GM19467 (cell line): ENCODE results near the gene RBMS3.
A peak's percentile ranks its signal among the peaks of the same experiment; 100 is the strongest.
"Not testable (repeated sequence)": the region's sequence is repeated elsewhere in the genome, so short reads cannot be mapped to it uniquely, and the experiment has no call there.

Experiments
- ATAC-seq: cut with Tn5 transposase; IDR thresholded peaks from one replicate; pipeline ENCODE4 v1.9.1; 2021; ENCODE audit warnings: mild to moderate bottlenecking, moderate library complexity; ENCODE audit not compliant: unreplicated experiment

Gene RBMS3

DNA sequence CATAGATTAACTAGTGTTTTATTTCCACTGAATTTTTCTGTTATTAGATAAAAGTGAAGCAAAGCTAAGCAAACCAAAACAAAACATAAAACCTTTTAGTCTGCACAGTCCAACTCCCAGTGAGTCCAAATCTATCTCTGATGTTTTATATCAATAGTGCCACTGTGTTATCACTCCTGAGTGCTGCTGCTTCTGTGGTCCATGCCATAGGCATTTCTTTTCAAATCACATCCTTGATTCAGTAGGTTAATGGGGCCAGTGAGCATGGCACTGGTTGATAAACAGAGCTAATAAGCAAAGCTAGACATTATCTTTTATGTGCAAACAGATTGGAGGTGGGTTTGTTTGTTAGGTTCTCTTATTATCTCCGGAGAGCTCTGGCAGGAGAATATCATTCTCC lies 30.0 kb downstream of the RBMS3 start:
- no peak for ATAC-seq

DNA sequence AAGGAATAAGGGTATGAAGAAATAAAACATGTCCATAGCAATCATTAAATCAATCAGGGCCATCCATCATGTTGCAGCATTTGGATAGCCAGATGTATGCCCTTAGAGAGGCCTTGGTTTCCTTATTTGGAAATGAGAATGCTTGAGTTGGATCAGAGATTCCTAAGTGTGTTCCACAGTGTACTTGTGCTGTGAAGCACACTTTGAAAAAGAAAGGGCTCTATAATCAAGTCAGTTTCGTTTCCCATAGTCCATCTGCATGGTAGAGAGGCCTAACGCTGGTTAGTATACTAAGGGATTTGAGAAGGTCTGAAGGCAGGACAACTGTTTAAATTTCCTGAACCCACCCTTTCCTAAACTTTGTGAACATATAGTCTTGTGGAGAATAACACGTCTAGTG lies 30.9 kb downstream of the RBMS3 start:
- ATAC-seq: no peak

DNA sequence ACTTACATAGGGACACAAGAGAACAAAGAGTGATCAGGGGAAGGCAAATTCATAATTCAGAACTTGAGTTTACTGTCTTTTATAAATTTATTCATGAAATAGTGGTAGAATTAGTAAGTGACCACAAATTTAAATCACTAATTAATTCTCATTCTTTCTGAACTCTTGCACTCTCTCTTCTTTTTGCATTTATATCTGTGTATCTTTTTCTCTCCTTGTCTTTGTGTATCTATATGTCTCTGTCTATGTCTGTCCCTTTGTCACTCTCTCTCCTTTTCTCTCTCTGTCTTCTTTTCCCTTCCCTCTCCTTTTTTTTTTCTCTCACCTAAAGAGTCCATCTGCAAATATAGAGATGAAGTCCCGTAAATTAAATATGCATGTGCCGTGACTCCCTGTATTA lies 31.5 kb downstream of the RBMS3 start:
- no peak for ATAC-seq

DNA sequence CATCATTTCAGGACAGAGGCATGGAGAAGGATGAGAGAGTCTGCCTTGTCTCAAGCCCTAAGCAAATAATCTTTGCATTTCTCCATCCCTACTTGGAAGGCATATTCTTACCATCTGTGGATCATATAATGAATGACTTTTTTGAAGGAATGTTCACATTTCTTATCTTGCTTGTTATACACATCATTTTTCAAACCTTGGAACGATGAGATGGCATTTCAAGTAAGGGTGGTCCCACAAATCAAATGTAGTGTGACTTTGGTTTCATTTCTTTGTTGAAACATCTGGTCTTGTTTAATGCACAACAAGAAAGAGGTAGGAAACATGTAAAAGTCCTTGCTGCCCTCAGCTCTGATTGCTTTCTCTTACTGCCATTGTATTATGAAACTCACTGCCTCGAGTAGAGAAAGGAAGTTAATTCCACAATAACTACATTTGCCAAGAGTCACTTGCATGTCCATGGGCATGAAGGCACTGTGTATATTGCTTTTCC lies 32.1 kb downstream of the RBMS3 start:
- no peak for ATAC-seq

DNA sequence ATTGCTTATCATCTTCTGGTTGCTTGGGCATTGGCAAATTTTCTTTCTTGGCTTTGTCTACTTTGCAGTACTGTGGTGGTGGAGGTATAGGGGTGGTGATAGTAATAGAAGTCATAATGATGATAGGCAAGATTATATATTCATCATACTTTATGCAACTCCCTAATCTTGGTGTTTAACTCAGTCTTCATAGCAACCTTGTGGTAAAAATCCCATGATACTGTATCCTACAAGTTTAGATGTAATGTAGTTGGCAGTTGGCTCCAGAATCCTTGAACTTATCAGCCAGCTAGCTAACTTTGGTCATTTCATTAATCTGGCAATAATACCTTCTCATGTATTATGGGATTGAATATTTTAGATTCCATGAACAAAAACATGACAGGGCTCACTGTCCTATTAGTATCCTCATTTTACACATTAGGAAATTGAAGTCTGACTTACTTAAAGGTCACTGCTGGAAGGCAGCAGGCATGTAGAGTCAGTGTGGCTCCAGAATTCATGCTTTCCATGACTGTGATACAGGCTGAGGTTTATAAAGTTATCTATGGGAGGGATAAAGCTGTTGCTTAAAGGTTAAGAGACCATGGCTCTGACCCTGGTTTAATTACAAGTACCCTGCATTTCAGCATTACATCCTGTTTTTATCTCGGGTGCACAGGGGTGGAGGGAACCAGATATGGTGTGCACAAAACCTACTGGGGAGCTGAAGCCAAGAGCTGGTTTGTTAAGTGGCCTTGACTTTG lies 33.3 kb downstream of the RBMS3 start:
- no peak for ATAC-seq

DNA sequence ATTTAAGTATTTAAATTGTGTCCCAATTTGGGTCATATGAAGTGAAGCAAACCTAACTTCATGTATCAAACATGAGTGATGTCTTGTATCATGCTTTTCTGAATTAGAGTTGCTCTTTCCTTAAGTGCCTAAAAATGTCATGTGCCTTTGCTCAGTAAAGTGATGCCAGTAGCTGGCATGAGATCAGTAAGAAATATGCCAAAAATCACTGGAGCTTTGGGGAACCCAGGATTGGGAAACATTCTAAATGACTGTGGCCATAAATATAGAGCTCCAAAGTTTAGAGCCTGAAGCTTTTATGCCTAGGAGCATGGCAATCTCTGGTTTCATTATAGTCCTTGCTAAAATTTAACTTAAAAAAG lies 33.8 kb downstream of the RBMS3 start:
- ATAC-seq: no peak

DNA sequence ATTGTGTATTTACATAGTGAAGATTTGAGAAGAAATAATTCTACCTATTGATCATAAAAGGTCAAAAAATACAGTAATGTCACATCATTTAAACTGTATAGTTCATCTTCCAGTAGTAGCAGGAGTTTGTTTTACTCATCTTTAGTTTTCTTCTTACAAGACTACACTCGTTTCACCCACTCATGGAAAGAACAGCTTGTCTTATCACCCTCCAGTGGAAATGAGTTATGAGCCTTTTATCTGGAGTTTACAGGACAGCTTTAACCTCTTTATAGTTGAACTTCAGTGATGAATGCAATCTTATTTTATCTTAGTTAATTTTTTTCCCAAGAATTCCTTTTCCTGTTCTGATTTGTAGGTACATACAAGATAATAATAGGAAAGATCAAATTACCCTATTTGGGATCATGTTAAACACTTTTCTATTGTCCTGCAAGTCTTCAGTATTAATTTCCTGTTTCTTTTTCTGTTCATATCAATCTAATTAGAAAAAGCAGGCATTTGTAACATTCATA lies 36.8 kb downstream of the RBMS3 start:
- ATAC-seq: no peak

DNA sequence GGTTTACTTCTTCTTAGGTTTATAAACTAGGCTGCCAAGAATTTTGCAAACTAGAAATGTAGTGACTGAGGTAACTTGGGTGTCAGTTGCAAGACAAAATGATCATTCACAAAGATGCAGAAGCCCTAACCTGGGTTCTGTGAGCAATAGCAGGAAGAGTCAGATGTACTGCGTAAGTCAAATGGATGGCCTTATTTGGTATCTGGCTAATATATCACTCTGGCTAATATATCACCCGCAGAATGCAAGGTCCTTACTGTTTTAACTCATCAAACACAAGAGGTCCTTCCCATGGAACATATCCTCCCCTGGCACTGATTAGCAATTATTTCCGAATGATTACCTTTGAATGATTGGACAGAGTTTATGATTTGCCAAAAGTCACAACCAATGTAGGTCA lies 37.4 kb downstream of the RBMS3 start:
- no peak for ATAC-seq

DNA sequence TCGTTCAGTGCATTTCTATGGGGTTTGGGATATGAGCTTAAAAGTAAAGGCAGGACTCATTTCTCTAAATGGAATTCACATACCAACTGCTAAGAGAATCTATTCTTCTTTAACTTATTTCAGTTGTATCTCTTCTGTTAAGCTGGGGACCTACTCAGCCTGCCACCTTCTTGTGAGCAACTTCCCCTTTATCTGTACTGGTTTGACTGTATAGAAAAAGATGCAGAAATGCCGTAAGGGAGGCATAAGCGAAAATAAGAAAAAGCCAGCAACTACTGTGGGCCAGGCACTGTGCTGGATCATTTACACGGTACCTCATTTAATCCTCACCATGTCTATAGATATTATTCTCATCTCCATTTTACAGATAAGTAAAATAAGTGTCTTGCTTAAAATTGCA lies 38.4 kb downstream of the RBMS3 start:
- ATAC-seq: peak; percentile 56

DNA sequence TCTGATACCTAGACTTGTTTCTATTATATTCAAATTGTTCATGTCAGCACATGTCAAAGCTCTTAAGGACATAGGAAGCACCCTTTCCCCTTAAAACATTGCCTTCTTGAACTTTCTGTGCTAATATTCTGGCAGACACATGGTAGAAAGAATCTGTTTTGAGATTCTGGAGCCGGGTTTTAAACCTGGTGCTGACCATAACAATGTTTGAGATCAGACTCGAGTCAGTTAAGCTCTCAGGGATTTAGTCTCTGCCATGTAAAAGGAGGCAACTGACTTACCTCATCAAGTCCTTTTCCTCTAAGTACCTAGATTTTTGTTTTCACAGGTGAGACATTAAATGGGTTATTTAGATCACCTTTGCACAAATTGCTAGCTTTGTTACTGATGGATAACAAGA lies 38.9 kb downstream of the RBMS3 start:
- no peak for ATAC-seq

DNA sequence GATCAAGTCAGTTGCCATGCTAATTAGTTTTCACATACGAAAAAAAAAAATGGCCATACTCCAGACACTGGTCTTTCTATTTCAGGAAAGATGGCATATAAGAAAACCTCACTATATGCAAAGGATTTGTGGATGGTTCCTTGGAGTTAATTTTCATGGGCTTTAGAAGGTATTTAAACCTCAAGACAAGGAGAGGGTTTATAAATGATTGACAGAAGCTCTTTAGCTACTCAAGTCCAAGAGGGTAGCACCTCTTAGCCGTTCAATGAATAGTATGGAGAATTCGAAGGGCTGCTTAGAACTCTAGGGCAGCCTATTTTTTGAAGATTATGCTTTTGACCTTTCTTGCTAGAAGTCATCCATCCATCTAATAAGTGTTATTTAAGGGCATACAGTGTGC lies 41.7 kb downstream of the RBMS3 start:
- ATAC-seq: no peak

DNA sequence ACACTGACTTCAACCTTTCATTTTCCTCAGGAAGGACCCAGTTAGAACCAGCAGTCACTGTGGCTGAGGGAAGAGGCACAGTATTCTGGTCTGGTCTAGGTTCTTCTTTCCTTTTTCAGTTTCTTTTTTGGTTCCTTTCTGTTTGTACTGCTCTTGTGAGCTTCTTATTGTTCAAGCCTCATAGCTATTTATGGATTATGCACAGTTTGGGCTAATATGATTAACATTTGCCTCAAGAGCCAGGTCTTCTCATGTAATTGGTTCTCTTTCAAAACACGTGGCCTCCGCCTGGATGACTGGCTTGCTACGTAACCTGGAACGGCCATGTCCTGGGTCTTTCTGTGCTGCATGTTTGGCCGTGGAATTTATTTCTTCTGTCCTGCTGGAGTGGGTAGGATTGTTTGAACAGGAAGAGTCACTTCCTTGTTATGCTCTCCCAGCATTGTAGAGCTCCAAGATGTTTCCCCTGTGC lies 43.3 kb downstream of the RBMS3 start:
- ATAC-seq: peak; percentile 95

DNA sequence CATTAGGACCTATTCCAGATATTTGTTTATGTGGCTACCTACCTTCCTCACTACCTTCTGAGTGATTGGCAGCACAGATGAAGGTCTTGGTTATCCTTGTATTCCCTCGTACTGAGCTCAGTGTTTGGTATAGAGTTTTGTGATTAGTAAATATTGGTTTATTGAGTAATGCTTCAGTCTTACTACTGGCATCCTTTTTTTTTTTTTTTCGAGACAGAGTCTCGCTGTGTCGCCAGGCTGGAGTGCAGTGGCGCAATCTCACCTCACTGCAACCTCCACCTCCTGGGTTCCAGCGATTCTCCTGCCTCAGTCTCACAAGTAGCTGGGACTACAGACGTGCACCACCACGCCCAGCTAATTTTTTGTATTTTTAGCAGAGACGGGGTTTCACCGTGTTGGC lies 45.7 kb downstream of the RBMS3 start:
- ATAC-seq: not testable (repeated sequence)

DNA sequence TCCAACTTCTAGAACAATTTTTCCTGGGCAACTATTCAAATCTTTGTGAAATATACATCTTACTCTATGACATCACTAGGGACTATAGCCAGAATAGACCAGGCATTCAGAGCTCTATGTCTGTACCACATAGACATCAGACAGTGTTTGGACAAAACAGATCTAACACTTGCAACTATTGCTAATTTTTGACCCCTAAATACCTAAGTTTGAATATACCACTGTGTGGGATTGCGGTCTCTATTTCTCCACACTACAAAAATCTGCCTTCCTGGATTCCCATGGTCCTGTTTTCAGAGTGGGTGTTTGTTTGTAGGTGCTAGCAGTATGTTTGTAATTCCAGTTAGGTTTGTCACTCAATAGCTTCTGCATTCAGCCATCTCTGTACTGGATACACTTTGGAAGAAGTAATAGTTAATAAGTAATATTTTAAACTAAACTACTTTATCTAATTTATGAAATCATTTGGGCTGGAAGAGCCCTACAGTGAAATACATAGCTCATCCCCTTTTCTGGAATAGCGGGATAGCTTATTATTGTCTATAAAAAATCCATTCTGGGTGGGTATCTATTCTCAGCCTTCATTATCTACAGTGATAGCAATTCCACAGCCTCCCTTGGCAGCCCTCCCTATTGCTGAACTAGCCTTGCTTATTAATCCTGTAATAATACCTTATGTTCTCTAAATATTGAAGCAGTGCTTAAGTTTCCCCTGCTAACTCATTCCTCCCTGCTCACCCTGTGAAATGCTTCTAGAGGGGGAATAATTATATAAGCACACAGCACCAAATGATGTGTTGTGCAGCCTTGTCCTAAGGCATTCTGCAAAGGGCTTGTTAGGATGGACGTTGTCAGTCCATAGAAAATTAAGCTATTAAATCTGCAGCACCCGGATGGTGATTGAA lies 49.4 kb downstream of the RBMS3 start:
- no peak for ATAC-seq

DNA sequence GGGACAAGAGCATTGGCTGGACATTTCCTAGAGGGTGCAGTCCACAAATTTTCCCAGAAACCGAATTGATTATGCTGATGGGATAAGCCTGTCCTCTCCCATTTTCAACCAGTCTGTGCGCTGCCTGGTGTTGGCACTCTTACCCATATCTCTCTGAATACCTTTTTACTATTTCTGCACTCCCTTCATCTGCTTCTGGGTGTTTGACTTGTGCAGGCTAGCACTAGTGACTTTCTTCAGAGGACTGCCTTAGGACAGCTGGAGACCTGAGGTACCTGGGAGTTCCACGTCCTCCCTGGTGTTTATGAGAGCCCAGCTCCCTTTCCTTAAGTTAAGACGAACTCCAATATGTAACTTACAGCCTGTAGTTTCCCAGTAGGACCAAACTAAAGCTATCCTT lies 50.2 kb downstream of the RBMS3 start:
- ATAC-seq: no peak

DNA sequence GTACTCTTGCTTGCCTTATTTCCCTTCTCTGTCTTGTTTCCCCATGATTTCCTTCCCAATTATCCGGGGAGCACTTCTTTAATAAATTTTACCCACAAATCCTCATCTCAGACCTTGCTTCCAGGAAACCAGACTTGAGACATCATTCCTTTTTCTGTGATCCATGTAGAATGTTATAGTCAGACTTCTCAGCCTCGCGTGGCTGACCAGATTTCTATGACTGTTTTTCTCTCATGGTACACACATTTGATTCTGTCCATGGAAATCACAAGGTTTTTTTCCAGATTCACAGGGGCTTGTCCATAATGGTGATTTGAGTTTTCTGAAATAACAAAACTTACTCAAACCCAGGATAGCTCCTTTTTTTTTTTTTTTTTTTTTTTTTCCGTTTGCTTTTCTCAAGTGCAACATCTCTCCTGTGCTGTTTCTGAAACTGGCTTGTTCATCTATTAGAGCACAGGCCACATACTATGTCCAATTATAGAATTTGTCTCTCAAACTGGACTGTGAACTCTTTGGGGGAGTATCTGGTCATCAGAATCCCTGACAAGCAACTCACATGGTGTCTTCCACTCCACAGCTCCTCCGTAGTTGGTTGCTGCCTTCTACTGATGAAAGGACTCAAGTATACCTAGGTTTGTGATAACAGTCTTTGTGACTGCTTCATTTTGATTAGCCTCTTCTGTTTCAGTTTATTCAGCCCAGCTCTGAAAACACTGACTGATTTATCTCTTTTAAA lies 50.8 kb downstream of the RBMS3 start:
- no peak for ATAC-seq

DNA sequence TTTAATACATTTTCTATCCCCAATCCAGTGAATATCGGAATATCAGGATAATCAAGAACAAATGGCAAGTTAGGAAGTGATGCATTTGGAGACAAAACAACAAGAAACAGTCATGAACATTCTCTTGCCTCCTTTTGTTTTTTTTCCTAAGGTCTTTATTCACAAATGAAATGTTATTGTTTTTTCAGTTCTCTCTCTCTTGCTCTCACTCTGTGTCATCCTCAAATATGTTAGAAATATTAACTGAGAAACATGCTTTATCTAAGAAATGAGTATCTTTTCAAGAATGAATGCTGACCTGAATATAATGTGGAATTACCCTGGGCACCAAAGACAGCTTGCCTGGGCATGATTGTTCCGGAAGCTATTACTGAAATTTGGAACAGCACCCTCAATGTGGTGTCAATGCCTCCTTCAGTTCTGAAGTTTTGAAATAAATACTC lies 51.3 kb downstream of the RBMS3 start:
- no peak for ATAC-seq

DNA sequence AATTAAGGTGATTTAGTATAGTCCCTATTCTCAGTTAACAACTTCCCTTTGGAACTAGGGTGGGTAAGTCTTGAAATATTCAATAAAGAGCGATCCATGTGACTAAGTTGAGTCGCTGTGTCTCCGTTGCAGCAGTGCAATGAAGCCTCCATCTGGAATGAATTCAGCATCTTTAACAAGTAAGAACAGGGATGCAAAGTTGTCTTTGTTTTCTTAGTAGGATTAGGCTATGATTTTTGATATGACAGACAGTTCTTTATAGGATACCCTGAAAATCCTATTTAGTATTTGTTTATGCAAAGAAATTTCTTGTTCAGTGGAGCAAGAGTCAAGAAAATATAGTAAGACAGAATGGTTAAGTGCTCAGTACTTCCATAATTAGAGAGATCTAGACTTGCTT lies 52.7 kb downstream of the RBMS3 start:
- no peak for ATAC-seq

DNA sequence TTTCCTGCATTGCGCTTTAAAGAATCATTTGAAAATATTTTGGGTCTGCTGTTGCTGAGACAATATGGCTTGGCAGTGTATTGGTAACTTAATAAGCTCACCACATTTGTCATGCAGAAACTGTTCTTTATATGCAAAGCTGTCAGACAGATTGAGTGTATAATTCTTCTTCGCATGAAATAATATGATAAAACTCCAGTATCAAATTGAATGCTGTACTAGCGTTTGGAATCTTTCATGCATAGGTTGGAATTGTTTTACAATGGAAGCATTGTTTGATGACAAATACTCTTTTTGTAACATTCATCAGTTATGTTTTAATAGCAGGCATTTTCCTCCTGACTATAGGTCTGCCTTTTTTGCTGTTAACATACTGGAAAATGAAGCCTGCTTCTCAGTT lies 53.8 kb downstream of the RBMS3 start:
- no peak for ATAC-seq

DNA sequence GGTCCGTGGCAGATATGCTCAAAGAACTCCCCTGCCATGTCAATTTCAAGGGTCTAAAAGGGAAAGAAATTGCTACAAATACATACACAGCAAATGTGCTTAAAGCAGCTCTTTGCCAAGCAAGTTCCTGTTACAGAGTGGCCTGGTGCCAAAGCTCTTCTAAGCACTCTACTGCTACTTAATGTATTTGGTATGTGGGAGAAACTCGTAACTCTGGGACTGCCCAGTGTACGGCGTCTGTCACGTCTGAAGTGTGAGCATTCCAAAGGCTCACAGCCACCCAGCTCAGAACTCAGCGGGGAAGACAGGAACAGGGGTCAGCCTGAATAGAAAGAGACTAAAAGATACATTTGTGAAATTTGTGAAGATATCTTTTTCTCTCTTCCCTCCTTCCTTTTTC lies 54.6 kb downstream of the RBMS3 start:
- ATAC-seq: no peak

DNA sequence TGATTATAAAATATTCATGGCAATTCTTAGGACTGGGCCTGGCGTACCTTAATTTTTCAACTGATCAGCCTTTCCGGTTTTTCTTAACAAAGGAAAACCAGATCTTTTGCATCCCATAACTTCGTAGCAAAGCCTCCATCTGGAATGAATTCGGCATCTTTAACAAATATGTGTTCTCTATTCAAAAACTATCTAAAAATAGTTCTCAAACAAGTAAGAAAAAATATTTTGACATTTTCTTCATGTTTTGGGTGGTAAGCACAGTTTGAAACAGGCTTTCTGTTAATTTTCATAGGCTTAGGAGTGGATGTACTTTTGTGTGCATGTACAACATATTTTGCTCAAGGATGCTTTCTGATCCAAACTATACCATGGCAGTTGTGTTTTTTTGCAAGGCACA lies 55.1 kb downstream of the RBMS3 start:
- no peak for ATAC-seq
